Measurements from ENCODE around the gene ARHGEF17.

ARHGEF17 gene

GRCh38 chr11:73393479-73394415 is 85.7 kb downstream of the ARHGEF17 start:
- DNase-seq (ENCODE audit: low read depth in 3 of 3) = peak; percentile 30 to 53 (median 49)

- DNase-seq (ENCODE audit: low read depth in 3 of 3) = no peak
Observed at GRCh38 chr11:73394416-73395296, 86.6 kb downstream of the ARHGEF17 start.

- DNase-seq (ENCODE audit: low read depth in 3 of 3) = no peak
Observed at GRCh38 chr11:73395297-73396208, 87.5 kb downstream of the ARHGEF17 start.

GRCh38 chr11:73396251-73396930 is 88.3 kb downstream of the ARHGEF17 start:
- no peak for DNase-seq (ENCODE audit: low read depth in 3 of 3)

- no peak for DNase-seq (ENCODE audit: low read depth in 3 of 3)
Observed at GRCh38 chr11:73396985-73397384, 88.9 kb downstream of the ARHGEF17 start.

GRCh38 chr11:73397468-73398131 is 89.5 kb downstream of the ARHGEF17 start:
- DNase-seq (ENCODE audit: low read depth in 3 of 3) = no peak

- no peak for DNase-seq (ENCODE audit: low read depth in 3 of 3)
Observed at GRCh38 chr11:73398132-73398526, 90.1 kb downstream of the ARHGEF17 start.

- no peak for DNase-seq (ENCODE audit: low read depth in 3 of 3)
Observed at GRCh38 chr11:73398721-73399120, 90.6 kb downstream of the ARHGEF17 start.

- no peak for DNase-seq (ENCODE audit: low read depth in 3 of 3)
Observed at GRCh38 chr11:73399159-73399590, 91.1 kb downstream of the ARHGEF17 start.

- no peak for DNase-seq (ENCODE audit: low read depth in 3 of 3)
Observed at GRCh38 chr11:73399636-73400035, 91.6 kb downstream of the ARHGEF17 start.

- no peak for DNase-seq (ENCODE audit: low read depth in 3 of 3)
Observed at GRCh38 chr11:73400293-73400692, 92.2 kb downstream of the ARHGEF17 start.

GRCh38 chr11:73401217-73401923 is 93.3 kb downstream of the ARHGEF17 start:
- DNase-seq (ENCODE audit: low read depth in 3 of 3) = no peak

- no peak for DNase-seq (ENCODE audit: low read depth in 3 of 3)
Observed at GRCh38 chr11:73401924-73402833, 94.1 kb downstream of the ARHGEF17 start.

- DNase-seq (ENCODE audit: low read depth in 3 of 3) = no peak
Observed at GRCh38 chr11:73402834-73403185, 94.7 kb downstream of the ARHGEF17 start.

- no peak for DNase-seq (ENCODE audit: low read depth in 3 of 3)
Observed at GRCh38 chr11:73403541-73403940, 95.5 kb downstream of the ARHGEF17 start.

- no peak for DNase-seq (ENCODE audit: low read depth in 3 of 3)
Observed at GRCh38 chr11:73404048-73404447, 96.0 kb downstream of the ARHGEF17 start.

- DNase-seq (ENCODE audit: low read depth in 3 of 3) = no peak
Observed at GRCh38 chr11:73404506-73405145, 96.5 kb downstream of the ARHGEF17 start.

- no peak for DNase-seq (ENCODE audit: low read depth in 3 of 3)
Observed at GRCh38 chr11:73405146-73405510, 97.1 kb downstream of the ARHGEF17 start.

Measured in stimulated activated CD4-positive, alpha-beta T cell treated with anti-CD3 and anti-CD28 coated beads, TNF-alpha, amount 100 ng/mL, for 24 hours (primary cell).